ENCODE results near the gene EPHA3. TPM values are rescaled to one million over a fixed set of nuclear protein-coding genes. Genes with fewer than 3 reads are reported as not detected.
A peak's percentile ranks its signal among the peaks of the same experiment; 100 is the strongest.

Gene EPHA3
- total RNA-seq, 1 donor = 10.9 TPM

DNA sequence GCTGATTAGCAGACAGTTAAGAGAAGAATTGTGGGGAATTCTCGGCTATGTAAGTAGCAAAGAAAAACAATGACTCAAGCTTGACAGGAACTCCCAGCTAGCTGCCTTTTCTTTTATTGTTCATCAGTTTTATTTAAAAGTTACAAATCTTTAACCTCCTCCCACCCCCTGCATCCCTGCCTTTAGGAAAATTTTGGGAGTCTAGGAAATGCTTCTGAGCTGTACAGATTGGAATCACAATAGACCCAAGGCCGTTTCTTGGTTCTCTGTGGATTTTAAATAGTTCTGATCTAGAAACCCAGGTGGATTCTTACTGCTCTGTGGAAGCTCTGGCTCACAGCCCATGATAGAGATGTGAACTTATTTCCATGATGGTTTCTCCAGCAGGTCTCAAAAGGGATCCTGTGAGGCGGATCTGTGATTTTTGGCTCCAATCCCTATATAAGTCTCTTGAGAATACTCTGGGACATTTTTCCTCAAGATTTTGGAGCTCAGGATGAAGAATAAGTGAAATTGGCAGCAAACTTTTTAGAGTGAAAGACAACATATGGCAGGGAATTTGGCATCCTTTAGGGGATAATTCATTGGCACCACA lies 312.3 kb downstream of the EPHA3 start:
- Histone ChIP-seq H3K4me2 (ENCODE audit: insufficient read depth, low read length) (peak overlapping the region; percentile 55), H3K36me3 (ENCODE audit: insufficient read depth, low read length) (no peaks in the 10 kb centered on the region), H3K27me3 (ENCODE audit: insufficient read depth, low read length) (no peaks in the 10 kb centered on the region), H3K4me1 (ENCODE audit: insufficient read depth, low read length) (peaks cover 9% of the 10 kb centered on the region), H2AFZ (ENCODE audit: low read length) (no peak overlapping the region), H4K20me1 (ENCODE audit: insufficient read depth, low read length) (no peaks in the 10 kb centered on the region), H3K9me3 (ENCODE audit: low read depth, low read length) (no peaks in the 10 kb centered on the region), H3K27ac (ENCODE audit: low read depth, low read length) (no peak overlapping the region), H3K79me2 (ENCODE audit: insufficient read depth, low read length) (no peaks in the 10 kb centered on the region), H3K4me3 (ENCODE audit: insufficient read depth, low read length) (no peak overlapping the region)
- TF ChIP-seq, protein P1, sequence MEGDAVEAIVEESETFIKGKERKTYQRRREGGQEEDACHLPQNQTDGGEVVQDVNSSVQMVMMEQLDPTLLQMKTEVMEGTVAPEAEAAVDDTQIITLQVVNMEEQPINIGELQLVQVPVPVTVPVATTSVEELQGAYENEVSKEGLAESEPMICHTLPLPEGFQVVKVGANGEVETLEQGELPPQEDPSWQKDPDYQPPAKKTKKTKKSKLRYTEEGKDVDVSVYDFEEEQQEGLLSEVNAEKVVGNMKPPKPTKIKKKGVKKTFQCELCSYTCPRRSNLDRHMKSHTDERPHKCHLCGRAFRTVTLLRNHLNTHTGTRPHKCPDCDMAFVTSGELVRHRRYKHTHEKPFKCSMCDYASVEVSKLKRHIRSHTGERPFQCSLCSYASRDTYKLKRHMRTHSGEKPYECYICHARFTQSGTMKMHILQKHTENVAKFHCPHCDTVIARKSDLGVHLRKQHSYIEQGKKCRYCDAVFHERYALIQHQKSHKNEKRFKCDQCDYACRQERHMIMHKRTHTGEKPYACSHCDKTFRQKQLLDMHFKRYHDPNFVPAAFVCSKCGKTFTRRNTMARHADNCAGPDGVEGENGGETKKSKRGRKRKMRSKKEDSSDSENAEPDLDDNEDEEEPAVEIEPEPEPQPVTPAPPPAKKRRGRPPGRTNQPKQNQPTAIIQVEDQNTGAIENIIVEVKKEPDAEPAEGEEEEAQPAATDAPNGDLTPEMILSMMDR (IDR thresholded peaks at IDR 0.05; ENCODE audit: extremely low read depth, low read depth, low read length) = no peak
- DNase-seq (ENCODE audit: insufficient read length, low spot score, missing footprints) = no peak

- Histone ChIP-seq H3K4me1 (ENCODE audit: insufficient read depth, low read length) (no peaks in the 10 kb centered on the region), H4K20me1 (ENCODE audit: insufficient read depth, low read length) (no peaks in the 10 kb centered on the region), H3K9me3 (ENCODE audit: low read depth, low read length) (no peaks in the 10 kb centered on the region), H3K4me2 (ENCODE audit: insufficient read depth, low read length) (no peak overlapping the region), H3K27me3 (ENCODE audit: insufficient read depth, low read length) (no peaks in the 10 kb centered on the region), H3K27ac (ENCODE audit: low read depth, low read length) (no peak overlapping the region), H3K79me2 (ENCODE audit: insufficient read depth, low read length) (no peaks in the 10 kb centered on the region), H3K36me3 (ENCODE audit: insufficient read depth, low read length) (no peaks in the 10 kb centered on the region), H3K4me3 (ENCODE audit: insufficient read depth, low read length) (no peak overlapping the region), H2AFZ (ENCODE audit: low read length) (no peak overlapping the region)
- no peak for DNase-seq (ENCODE audit: insufficient read length, low spot score, missing footprints)
- TF ChIP-seq, protein P1 (IDR thresholded peaks at IDR 0.05; ENCODE audit: extremely low read depth, low read depth, low read length) = no peak
These were observed 318.6 kb downstream of the EPHA3 start for GRCh38 chr3:89426060-89426459.

GRCh38 chr3:89434621-89435380 lies 327.4 kb downstream of the EPHA3 start:
- Histone ChIP-seq H3K4me1 (ENCODE audit: insufficient read depth, low read length) (no peaks in the 10 kb centered on the region), H4K20me1 (ENCODE audit: insufficient read depth, low read length) (no peaks in the 10 kb centered on the region), H3K79me2 (ENCODE audit: insufficient read depth, low read length) (no peaks in the 10 kb centered on the region), H3K9me3 (ENCODE audit: low read depth, low read length) (no peaks in the 10 kb centered on the region), H3K27ac (ENCODE audit: low read depth, low read length) (no peak overlapping the region), H3K36me3 (ENCODE audit: insufficient read depth, low read length) (no peaks in the 10 kb centered on the region), H3K4me2 (ENCODE audit: insufficient read depth, low read length) (no peak overlapping the region), H3K27me3 (ENCODE audit: insufficient read depth, low read length) (no peaks in the 10 kb centered on the region), H2AFZ (ENCODE audit: low read length) (no peak overlapping the region), H3K4me3 (ENCODE audit: insufficient read depth, low read length) (no peak overlapping the region)
- TF ChIP-seq, protein P1 (IDR thresholded peaks at IDR 0.05; ENCODE audit: extremely low read depth, low read depth, low read length) = no peak
- no peak for DNase-seq (ENCODE audit: insufficient read length, low spot score, missing footprints)

GRCh38 chr3:89436846-89437245 lies 329.4 kb downstream of the EPHA3 start:
- H3K27ac ChIP-seq (ENCODE audit: low read depth, low read length) = no peak overlapping the region
- H3K9me3 ChIP-seq (ENCODE audit: low read depth, low read length) = no peaks in the 10 kb centered on the region
- H3K4me2 ChIP-seq (ENCODE audit: insufficient read depth, low read length) = no peak overlapping the region
- H3K4me1 ChIP-seq (ENCODE audit: insufficient read depth, low read length) = no peaks in the 10 kb centered on the region
- H2AFZ ChIP-seq (ENCODE audit: low read length) = no peak overlapping the region
- H3K36me3 ChIP-seq (ENCODE audit: insufficient read depth, low read length) = no peaks in the 10 kb centered on the region
- no peak for DNase-seq (ENCODE audit: insufficient read length, low spot score, missing footprints)
- TF ChIP-seq, protein P1 (IDR thresholded peaks at IDR 0.05; ENCODE audit: extremely low read depth, low read depth, low read length) = no peak
- H3K4me3 ChIP-seq (ENCODE audit: insufficient read depth, low read length) = no peak overlapping the region
- no peaks in the 10 kb centered on the region for H3K79me2 ChIP-seq (ENCODE audit: insufficient read depth, low read length)
- no peaks in the 10 kb centered on the region for H3K27me3 ChIP-seq (ENCODE audit: insufficient read depth, low read length)
- H4K20me1 ChIP-seq (ENCODE audit: insufficient read depth, low read length) = no peaks in the 10 kb centered on the region

Measured in osteoblast (primary cell).